Effector memory CD4-positive, alpha-beta T cell (primary cell): ENCODE data around the gene ADAMTS2.

ENCODE experiments used
- DNase-seq, 3 donors: peaks; one replicate each; pipeline ENCODE4 v3.0.0-alpha.2; 2020
- H3K27ac ChIP-seq: 2 replicates; pipeline ENCODE4 v1.7.0; 2013; ENCODE audit warnings: mild to moderate bottlenecking, low read length, moderate library complexity; ENCODE audit not compliant: insufficient read depth, poor library complexity, severe bottlenecking
- H3K27me3 ChIP-seq: replicated peaks from 2 replicates; pipeline ENCODE4 v1.7.0; 2013; ENCODE audit warnings: mild to moderate bottlenecking, low read length; ENCODE audit not compliant: insufficient read depth, control insufficient read depth, poor library complexity, severe bottlenecking
- H3K36me3 ChIP-seq: 2 replicates; pipeline ENCODE4 v1.7.0; 2013; ENCODE audit warnings: mild to moderate bottlenecking, low read length, moderate library complexity; ENCODE audit not compliant: control insufficient read depth, insufficient read depth
- H3K4me1 ChIP-seq: 2 replicates; pipeline ENCODE4 v1.7.0; 2013; ENCODE audit warnings: low read length, mild to moderate bottlenecking; ENCODE audit not compliant: control insufficient read depth, insufficient read depth, poor library complexity, severe bottlenecking
- H3K4me3 ChIP-seq: 2 replicates; pipeline ENCODE4 v1.7.0; 2013; ENCODE audit warnings: low read length, low read depth, mild to moderate bottlenecking; ENCODE audit not compliant: insufficient read depth, poor library complexity, severe bottlenecking
- H3K9me3 ChIP-seq: 2 replicates; pipeline ENCODE4 v1.7.0; 2013; ENCODE audit warnings: mild to moderate bottlenecking, low read length, moderate library complexity; ENCODE audit not compliant: control insufficient read depth
- total RNA-seq, 3 donors: gene quantifications; one replicate each; lab custom pipeline; 2026; lab: John Stamatoyannopoulos, UW

ADAMTS2 gene
- 0 to 0.39 (median 0.17) reads per million in 3 donors for total RNA-seq

DNA sequence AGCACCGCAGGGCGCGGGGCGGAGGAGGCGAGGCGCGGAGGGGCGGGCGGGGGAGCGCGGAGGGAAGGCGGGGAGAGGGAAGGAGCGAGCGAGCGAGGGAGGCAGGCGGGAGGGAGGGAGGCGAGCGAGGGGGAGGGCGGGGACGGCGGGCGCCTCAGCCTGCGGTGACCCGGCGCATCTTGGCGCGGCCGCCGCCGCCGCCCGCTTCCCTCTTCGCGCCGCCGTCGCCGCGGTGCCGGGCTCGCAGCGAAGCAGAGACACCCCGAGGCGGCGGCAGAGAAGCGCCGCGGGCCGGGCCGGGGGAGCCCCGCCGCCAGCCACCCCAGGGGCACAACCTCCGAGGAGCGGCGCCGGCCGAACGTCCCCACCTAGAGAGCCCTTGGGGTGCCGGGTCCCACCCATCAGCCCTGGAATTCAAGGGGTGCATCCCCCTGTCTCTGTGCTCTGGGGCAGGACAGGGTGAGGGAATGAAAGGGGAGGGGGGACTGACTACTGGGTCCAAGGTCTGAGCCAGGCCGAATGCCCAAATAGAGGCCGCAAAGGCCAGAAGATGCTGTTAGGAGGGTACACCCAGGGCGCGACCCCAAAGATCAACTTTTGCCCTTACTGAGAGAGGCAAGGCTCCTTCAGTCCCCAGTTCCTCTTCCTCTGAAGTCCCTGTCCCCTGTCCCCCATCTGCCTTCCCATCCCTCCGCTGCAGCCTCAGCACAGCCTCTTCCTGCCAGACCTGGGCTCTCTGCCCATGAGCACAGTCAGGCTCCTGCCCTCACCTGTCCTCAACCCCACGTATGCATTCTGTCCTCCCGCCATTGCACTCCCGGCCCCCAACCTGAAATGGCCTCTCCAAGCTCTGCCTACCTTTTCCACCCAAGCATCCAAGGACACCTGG lies at the start of gene ADAMTS2:
ADAMTS2 (minus strand) TSS at position 29 of the 889 bp plus-strand sequence. CDS start 133 bp downstream, outside the sequence.
- DNase-seq = no peak

DNA sequence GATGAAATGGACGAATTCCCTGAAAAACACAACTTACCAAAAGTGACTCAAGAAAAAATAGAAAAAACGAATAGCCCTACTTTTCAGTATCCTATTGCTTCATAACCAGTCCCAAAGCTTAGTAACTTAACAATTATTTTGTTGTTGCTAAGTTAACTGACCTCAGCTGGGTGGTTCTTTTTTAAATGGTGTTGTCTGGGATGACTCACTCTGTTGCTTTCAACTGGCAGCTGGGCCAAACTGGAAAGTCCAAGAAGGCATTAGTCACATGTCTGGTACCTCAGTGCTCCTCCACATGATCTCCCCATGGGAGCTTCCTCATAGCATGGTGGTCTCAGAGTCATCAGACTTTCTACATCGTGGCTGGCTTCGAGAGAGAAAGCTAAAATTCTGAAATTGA lies 47.8 kb upstream of the ADAMTS2 start:
- H3K36me3 ChIP-seq = no peaks in the 10 kb centered on the region
- no peak overlapping the region for H3K27ac ChIP-seq
- no peaks in the 10 kb centered on the region for H3K4me1 ChIP-seq
- DNase-seq = no peak
- H3K4me3 ChIP-seq = no peak overlapping the region
- H3K9me3 ChIP-seq = peaks cover 13% of the 10 kb centered on the region
- no peaks in the 10 kb centered on the region for H3K27me3 ChIP-seq

More for the DNA sequence above, at the start of gene ADAMTS2:
- Histone ChIP-seq H3K36me3 (no peaks in the 10 kb centered on the region), H3K9me3 (no peaks in the 10 kb centered on the region), H3K27ac (no peak within 1 kb of the TSS), H3K4me1 (peaks cover 10% of the 10 kb centered on the region), H3K27me3 (peaks cover 25% of the 10 kb centered on the region), H3K4me3 (no peak within 1 kb of the TSS)

DNA sequence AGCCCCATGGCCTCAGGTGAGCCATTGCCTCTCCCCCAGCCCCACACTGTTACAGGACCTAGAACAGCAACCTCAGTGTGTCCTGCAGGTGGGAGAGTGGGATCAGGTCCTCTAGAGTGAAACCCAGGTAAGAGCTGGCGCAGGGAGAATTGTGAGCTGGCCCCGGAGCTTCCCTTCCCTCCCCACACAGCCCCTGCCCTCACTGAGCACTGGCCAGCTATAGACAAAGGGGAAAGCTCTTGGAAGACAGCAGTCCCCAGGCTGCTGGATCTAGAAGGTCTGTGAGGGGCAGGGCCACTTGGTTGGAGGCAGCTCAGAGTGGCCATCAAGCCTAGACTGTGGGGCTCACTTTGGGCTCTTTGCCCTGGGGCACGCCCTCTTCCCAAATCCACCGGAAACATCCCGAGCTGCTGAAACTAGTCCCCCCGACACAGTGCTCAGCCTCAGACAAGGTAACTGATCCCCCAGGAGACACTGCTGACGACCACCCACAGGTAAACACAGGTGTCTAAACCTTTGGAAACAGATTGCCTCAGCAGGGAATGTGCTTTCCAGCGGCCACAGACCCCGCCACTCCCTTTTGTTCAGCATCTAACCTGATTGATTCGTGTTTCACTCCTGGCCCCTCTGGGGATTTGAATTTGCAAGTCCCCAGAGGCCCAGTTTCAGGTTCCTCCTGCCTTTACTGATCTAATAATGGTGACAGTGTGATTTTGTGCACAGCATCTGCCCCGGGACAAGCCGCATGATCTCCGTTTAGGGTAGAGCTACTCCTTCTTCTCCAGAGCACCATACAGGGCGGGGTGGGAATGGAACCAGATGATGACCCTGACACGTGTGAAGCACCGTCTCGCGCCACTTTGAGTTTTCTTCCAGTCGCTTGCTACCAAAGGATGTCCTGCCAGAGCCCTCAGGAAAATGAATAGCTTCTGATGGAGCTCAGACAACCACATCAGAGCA lies 42.2 kb upstream of the ADAMTS2 start:
- DNase-seq = no peak
- H3K36me3 ChIP-seq = no peaks in the 10 kb centered on the region
- no peak overlapping the region for H3K27ac ChIP-seq
- H3K27me3 ChIP-seq = no peaks in the 10 kb centered on the region
- no peaks in the 10 kb centered on the region for H3K4me1 ChIP-seq
- no peak overlapping the region for H3K4me3 ChIP-seq
- H3K9me3 ChIP-seq = peaks cover 9% of the 10 kb centered on the region

DNA sequence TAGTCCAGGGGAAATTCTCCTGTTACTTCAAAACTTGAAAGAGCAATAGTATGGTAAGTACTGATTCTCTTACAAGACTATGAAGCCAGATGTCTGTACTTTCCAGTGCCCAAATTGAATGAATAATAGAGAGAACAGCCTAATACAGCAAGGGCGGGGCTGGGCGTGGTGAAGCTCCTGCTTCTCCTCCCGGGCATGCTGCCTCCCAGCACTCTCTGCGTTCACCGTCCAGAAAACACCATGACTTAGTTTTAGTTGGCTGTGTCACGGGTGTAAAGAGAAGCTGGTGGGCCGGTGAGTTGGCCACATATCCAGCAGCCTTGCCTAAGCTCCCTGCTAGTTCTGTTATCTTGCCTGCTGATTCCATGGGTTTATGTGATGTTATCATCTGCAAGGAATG lies 40.7 kb upstream of the ADAMTS2 start:
- H3K4me3 ChIP-seq = no peak overlapping the region
- DNase-seq = no peak
- H3K36me3 ChIP-seq = no peaks in the 10 kb centered on the region
- no peaks in the 10 kb centered on the region for H3K4me1 ChIP-seq
- H3K27me3 ChIP-seq = no peaks in the 10 kb centered on the region
- H3K27ac ChIP-seq = no peak overlapping the region
- peaks cover 9% of the 10 kb centered on the region for H3K9me3 ChIP-seq

DNA sequence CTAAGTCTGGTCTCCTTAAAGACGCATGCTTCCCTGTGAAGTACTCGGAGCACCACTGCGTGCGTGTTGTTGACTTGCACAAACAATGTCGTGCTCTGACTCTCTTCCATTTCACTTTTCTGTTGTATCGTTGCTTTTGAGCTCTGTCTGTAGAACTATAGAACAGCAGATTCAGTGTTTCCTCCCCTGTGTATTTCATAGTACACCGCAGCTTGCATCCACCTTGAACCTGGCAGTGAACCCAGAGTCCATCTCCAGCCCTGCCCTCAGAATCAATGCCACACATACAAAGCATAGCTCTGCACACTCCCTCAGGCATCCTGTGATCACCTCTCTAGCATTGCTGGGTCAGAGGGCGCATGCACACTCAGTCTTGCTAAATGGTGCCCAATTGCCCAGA lies 37.2 kb upstream of the ADAMTS2 start:
- Histone ChIP-seq H3K36me3 (no peaks in the 10 kb centered on the region), H3K27ac (no peak overlapping the region), H3K4me1 (no peaks in the 10 kb centered on the region), H3K9me3 (no peaks in the 10 kb centered on the region), H3K27me3 (no peaks in the 10 kb centered on the region), H3K4me3 (no peak overlapping the region)
- no peak for DNase-seq

DNA sequence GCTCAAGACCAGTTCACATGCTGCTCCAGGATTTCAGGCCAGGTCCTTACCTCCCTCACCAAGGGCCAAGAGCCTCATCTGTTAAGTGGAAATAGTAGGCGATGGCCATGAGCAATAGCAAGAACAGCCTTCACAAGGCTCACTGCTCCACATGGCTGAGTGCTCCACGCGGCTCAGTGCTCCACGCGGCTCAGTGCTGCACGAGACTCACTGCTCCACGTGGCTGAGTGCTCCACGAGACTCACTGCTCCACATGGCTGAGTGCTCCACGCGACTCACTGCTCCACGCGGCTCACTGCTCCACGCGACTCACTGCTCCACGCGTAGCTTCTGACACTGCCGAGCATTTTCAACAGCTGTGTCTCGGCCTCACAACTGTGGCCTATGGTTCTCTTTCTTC lies 36.4 kb upstream of the ADAMTS2 start:
- Histone ChIP-seq H3K4me1 (no peaks in the 10 kb centered on the region), H3K36me3 (no peaks in the 10 kb centered on the region), H3K9me3 (no peaks in the 10 kb centered on the region), H3K27me3 (no peaks in the 10 kb centered on the region), H3K27ac (no peak overlapping the region), H3K4me3 (no peak overlapping the region)
- no peak for DNase-seq

DNA sequence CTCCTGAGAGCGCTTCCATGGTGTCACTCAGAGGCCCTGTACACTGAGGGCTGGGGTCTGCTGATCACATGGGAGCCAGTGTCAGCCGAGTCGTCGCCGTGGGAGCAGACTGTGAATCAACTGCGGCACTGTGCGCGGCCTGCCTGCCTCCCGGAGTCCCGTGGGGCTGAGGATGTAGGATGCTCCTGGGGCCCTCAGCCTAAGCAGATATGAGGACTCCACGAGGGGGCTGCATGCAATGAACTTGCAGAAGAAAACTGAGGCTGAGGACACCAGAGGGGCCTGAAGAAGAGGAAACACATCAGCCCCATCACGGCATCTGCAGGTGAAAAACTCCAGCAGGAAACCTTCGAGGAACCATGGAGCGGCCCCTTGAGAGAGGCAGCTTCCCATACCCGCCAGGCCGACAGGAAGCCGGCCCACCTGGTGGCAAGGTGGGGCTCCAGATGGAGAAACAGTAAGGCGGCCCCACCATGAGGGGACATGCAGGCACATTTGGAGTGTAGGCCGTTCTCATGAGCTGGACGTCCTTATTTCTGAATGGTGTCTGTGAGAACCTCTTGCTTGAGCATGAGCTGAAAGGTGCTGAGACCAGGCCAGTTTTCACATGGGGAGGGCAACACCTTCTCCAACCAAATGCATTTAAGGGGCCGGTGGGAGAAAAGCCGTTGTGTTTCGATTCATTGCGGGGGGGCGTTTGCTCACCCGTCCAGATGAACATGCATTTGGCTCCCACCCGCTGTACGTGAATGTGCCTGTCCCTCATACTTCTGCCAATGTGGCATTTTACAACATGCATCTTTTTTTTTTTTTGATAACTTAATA lies 35.2 kb upstream of the ADAMTS2 start:
- Histone ChIP-seq H3K4me1 (no peaks in the 10 kb centered on the region), H3K4me3 (no peak overlapping the region), H3K27ac (no peak overlapping the region), H3K36me3 (no peaks in the 10 kb centered on the region), H3K9me3 (no peaks in the 10 kb centered on the region), H3K27me3 (no peaks in the 10 kb centered on the region)
- no peak for DNase-seq

DNA sequence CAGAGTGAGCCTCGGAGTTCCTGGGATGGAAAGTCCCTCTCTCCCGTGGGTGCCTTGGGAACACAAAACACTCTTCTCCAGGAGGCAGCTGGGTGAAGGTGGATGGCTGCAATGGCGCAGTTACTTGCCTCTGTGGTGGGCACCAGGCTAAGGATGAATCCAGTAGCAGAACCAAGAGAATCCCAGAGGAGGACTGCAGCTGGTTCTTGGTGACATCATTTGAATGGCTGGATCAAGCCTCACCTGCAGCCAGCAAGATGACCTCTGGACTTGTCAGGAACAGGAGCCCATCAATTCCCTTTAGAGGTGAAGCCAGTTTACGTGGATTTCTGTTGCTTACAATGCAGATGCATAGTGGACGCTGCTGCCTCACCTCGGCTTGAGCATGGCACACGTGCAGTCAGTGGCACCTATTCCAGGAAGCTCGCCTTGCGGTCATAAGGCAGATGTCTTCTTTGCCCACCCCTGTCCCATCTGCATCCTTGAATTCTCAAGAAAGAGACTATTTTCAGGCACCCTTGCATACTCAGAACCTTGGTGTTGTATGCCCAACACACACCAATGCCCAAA lies 34.1 kb upstream of the ADAMTS2 start:
- no peaks in the 10 kb centered on the region for H3K9me3 ChIP-seq
- H3K27ac ChIP-seq = no peak overlapping the region
- no peak overlapping the region for H3K4me3 ChIP-seq
- no peak for DNase-seq
- H3K36me3 ChIP-seq = no peaks in the 10 kb centered on the region
- H3K4me1 ChIP-seq = no peaks in the 10 kb centered on the region
- no peaks in the 10 kb centered on the region for H3K27me3 ChIP-seq
